ENCODE data around the gene TBX21.
"Not testable (repeated sequence)": the region's sequence is repeated elsewhere in the genome, so short reads cannot be mapped to it uniquely, and the experiment has no call there.

TBX21 gene

GRCh38 chr17:47744168-47745036, 11.4 kb downstream of the TBX21 start:
- intact Hi-C loops (cut with DNase I) = loop anchor here (5.0 kb wide), 2 partner anchors 47 to 82 kb away; no protein-coding TSS in a partner anchor

DNA sequence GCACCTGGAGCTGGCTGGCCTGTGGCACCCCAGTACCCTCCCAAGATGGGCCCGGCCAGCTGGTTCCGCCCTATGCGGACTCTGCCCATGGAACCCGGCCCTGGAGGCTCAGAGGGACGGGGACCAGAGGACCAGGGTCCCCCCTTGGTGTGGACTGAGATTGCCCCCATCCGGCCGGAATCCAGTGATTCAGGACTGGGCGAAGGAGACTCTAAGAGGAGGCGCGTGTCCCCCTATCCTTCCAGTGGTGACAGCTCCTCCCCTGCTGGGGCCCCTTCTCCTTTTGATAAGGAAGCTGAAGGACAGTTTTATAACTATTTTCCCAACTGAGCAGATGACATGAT, 12.0 kb downstream of the TBX21 start:
- DNase-seq = peak in 1 of 10 donors; percentile 77
- intact Hi-C loops (cut with DNase I) = no loop called here

More at GRCh38 chr17:47744168-47745036, 11.4 kb downstream of the TBX21 start:
- DNase-seq = peak in 1 of 10 donors; percentile 53

DNA sequence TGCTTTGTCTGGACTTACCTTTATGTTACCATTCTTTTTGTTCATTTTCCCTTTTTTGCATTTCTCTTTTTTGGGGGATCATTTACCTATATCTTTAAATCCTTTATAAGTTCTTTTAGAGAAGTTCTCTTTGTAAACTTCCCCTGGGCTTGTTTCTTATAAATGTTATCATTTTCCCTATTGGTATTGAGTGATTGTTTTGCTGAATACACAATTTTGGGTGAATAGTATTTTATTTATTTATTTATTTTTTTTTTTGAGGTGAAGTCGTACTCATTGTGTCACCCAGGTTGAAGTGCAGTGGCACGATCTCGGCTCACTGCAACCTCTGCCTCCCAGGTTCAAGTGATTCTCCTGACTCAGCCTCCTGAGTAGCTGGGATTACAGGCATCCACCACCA, 18.4 kb downstream of the TBX21 start:
- intact Hi-C loops (cut with DNase I) = no loop called here
- DNase-seq = no peak

- no peak for DNase-seq
- intact Hi-C loops (cut with DNase I) = no loop called here
Observed at GRCh38 chr17:47757386-47757785, 24.4 kb downstream of the TBX21 start.

DNA sequence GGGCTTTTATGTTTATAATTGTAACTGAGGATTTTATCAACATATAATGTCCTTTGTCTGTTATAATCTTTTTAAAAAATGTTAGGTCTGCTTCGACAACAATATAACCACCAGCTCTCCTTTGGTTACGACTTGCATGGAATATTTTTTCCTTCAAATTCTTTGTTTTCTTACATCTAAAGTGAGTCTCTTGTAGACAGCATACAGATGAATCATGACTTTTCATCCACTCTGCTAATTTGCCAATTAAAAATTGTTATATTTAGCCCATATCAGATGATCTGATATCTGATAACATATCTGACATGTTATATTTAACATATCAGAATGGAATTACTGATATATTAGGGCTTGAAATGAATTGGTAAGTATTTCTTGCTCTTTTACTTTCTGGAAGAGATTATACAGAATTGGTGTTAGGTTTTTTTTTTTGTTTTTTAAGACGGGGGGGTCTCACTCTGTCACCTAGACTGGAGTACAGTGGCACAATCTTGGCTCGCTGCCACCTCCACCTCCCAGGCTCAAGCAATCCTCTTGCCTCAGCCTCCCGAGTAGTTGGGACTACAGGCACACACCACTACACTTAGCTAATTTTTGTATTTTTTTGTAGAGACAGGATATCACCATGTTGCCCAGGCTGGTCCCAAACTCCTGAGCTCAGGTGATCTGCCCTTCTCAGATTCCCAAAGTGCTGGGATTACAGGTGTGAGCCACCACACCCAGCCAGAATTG, 27.5 kb downstream of the TBX21 start:
- no peak for DNase-seq
- intact Hi-C loops (cut with DNase I) = no loop called here

DNA sequence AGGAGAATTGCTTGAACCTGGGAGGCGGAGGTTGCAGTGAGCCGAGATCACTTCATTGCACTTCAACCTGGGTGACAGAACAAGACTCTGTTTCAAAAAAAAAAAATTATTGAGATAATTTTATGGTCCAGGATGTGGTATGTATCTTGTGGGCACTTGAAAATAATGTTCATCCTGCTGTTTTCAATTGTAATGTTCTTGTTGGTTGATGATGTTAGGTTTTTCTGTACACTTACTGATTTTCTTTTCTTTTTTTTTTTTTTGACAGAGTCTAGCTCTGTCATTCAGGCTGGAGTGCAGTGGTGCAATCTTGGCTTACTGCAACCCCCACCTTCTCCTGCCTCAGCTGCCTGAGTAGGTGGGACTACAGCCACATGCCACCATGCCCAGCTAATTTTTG, 29.7 kb downstream of the TBX21 start:
- intact Hi-C loops (cut with DNase I) = no loop called here

GRCh38 chr17:47763913-47764582, 31.0 kb downstream of the TBX21 start:
- intact Hi-C loops (cut with DNase I) = no loop called here
- DNase-seq = no peak

More for the DNA sequence above, 29.7 kb downstream of the TBX21 start:
- DNase-seq = no peak

- intact Hi-C loops (cut with DNase I); DNase-seq: not testable (repeated sequence)
Observed at GRCh38 chr17:47773649-47774048, 40.6 kb downstream of the TBX21 start.

DNA sequence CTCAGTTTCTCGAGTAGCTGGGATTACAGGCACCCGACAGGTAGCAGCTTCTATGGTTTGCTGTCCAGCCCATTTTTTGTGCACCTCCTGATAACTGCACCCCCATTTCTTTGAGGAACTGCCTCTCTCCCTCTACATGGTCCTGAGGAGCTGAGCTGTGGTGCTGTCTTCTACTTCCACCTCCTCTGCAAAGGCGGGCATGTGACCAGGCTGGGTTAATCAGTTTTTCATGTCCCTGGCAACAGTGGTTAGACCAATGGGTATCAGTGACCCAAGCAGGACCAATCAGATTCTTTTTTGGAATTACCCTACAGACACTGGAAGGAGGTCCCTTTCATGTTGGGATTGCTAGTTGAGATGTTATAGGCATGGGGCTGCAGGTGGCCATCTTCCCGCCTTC, 41.3 kb downstream of the TBX21 start:
- no peak for DNase-seq
- intact Hi-C loops (cut with DNase I) = no loop called here

- intact Hi-C loops (cut with DNase I) = no loop called here
Observed at GRCh38 chr17:47774987-47775580, 42.0 kb downstream of the TBX21 start.

GRCh38 chr17:47776330-47777197, 43.5 kb downstream of the TBX21 start:
- intact Hi-C loops (cut with DNase I) = no loop called here
- DNase-seq = no peak

More at GRCh38 chr17:47774987-47775580, 42.0 kb downstream of the TBX21 start:
- no peak for DNase-seq

DNA sequence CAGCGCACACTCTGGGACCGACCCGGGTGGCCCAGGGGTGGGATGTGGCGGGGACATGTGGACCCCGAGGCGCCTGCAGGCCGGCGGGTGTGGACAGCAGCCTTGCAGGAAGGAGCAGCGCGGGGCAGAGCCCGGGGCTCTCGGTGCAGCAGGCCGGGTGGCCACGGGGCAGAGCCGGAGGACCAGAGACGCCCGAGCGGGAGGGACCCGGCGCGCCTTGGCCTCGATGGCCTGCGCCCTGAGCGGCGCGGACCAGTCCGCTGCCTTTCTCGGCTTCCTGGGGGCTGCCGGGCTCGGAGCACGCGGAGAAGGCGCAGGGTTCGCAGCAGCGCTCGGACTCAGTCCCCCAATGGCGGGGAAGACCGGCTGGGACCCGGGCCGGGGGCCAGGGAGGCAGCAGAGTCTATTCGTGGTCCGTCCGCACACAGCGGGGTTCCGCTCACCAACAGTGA, 45.2 kb downstream of the TBX21 start:
- DNase-seq = no peak
- intact Hi-C loops (cut with DNase I) = no loop called here

- intact Hi-C loops (cut with DNase I) = no loop called here
- DNase-seq = no peak
Observed at GRCh38 chr17:47781397-47781796, 48.4 kb downstream of the TBX21 start.

- intact Hi-C loops (cut with DNase I) = no loop called here
- no peak for DNase-seq
Observed at GRCh38 chr17:47785538-47786123, 52.6 kb downstream of the TBX21 start.

DNA sequence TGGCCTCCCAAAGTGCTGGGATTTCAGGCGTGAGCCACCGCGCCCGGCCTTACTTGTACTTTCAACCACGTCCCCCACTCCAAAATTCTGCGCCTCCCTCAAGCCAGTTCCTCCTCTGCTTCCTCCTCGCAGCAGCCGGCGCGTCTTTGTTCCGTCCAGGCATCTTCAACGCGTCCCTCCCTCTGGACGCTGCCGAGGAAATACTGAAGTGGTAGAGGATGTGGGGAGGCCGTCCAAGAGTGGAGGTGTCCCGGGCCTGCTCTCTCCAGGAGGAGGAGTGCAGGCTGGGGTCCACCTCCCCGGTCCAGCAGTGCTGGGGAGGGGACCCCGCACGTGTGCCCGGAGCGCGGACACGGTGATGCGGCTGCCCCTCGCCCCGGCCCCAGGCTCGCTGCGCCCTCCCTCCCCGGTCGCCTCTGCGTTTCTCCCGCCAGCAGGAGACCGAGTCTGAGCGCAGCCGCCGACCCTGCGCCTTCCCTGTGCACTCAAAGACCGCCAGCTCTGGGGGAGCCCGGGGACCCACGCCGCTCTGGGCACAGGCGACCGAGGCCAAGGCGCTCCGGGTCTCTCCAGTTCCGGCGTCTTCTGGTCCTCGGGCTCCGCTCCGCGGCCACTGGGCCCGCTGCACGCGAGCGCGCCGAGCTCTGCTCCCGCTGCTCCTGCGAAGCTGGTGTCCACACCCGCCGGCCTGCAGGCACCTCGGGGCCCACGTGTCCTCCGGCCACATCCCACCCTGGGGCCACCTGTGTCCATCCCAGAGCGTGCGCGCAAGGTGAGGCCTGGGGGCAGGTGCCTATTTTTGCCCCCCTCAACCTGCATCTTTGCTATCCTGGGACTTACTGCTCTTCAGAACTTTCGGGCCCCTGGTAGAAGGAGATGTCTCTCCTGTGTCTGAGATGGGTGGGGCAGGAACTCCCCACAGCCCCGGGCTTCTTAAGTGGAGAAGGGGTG, 56.9 kb downstream of the TBX21 start:
- intact Hi-C loops (cut with DNase I) = loop anchor here (5.0 kb wide), 2 partner anchors 93 to 128 kb away; no protein-coding TSS in a partner anchor

DNA sequence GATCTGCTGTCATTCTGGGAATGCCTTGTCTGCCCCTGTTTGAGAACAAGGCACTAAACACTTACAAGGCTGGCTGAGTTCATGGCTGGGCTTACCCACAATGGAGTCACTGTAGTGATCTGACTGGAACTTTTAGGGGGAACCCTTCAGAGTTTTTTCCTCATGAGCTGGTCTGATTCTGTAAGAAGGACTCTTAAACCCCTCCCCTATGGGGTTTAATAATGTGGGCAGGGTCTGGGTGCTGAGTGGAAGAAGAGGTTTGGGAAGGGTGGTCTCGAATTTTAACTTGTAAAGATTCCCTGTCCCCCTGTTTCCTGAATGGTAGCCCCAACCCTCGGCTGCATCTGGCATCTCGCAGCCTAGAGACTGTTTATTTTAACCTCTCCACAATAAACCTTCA, 58.0 kb downstream of the TBX21 start:
- DNase-seq = no peak
- intact Hi-C loops (cut with DNase I) = loop anchor here (5.0 kb wide), 2 partner anchors 94 to 129 kb away; no protein-coding TSS in a partner anchor

More for the DNA sequence above, 56.9 kb downstream of the TBX21 start:
- peak; percentile 23 to 94 (median 58) for DNase-seq

GRCh38 chr17:47792457-47792856, 59.4 kb downstream of the TBX21 start:
- no peak for DNase-seq
- intact Hi-C loops (cut with DNase I) = loop anchor here (5.0 kb wide), 2 partner anchors 95 to 130 kb away; no protein-coding TSS in a partner anchor

GRCh38 chr17:47792979-47793378, 59.9 kb downstream of the TBX21 start:
- intact Hi-C loops (cut with DNase I) = loop anchor here (5.0 kb wide), 2 partner anchors 96 to 131 kb away; no protein-coding TSS in a partner anchor
- DNase-seq = no peak

All from posterior cingulate gyrus (tissue), 11 donors.